Measurements from ENCODE around the gene MYDGF.

DNA sequence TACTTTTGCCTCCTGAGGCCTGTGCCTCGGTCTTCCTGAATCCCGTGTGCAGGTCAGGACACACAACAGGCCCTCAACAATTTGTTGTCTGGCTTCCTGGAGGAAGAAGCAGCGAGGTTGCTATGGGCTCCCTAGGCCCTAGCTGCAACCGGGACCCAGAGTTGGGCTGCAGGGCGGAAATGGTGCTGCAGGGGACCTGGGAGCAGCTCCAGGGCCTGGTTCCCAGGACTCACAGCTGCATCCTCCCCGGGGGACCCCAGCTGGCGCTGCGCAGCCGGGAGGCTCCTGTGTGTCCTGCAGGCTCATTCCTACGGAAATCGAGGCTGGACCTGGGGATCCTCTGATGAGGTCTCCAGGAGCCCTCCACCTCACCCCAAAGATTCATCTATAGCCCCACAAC lies 31.8 kb downstream of the MYDGF start:
- TF ChIP-seq, protein P1, sequence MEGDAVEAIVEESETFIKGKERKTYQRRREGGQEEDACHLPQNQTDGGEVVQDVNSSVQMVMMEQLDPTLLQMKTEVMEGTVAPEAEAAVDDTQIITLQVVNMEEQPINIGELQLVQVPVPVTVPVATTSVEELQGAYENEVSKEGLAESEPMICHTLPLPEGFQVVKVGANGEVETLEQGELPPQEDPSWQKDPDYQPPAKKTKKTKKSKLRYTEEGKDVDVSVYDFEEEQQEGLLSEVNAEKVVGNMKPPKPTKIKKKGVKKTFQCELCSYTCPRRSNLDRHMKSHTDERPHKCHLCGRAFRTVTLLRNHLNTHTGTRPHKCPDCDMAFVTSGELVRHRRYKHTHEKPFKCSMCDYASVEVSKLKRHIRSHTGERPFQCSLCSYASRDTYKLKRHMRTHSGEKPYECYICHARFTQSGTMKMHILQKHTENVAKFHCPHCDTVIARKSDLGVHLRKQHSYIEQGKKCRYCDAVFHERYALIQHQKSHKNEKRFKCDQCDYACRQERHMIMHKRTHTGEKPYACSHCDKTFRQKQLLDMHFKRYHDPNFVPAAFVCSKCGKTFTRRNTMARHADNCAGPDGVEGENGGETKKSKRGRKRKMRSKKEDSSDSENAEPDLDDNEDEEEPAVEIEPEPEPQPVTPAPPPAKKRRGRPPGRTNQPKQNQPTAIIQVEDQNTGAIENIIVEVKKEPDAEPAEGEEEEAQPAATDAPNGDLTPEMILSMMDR (conservative IDR thresholded peaks at IDR 0.05): no peak
- no peak for TF ChIP-seq ZFX (IDR thresholded peaks at IDR 0.05)

Measured in C4-2B (cell line).